ENCODE measurements around the gene MECR.

DNA sequence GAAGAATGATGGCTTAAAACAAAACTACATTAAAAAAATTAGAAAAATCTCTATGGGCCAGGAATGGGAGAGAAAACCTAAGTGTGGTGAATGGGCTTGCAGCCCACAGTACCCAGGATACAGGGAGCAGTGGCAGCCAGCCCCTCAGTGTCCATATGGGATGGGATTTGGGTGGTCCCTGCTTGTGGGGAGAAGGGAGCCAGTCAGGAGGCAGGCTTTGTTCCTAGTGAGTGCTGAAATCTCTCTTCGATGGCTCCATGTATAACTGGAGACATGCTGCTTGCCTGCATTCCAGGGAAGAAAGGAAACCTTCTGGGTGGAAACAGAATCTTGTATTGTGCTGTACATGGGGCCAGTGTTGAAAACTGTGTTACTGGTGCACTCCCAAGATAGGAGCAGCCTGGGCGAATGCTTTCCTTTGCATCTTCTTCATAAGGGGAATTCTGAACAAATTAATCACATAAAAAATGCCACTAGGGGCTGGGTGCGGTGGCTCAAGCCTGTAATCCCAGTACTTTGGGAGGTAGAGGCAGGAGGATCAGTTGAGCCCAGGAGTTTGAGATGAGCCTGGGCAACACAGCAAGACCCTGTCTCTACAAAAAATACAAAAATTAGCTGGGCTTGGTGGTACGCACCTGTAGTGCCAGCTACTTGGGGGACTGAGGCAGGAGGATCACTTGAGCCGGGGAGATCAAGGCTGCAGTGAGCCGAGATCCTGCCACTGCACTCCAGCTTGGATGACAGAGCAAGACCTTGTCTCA, 41.6 kb upstream of the MECR start:
- TF ChIP-seq POLR2A (IDR thresholded peaks at IDR 0.05; ENCODE audit: low read depth, low read length): no peak
- no peak for TF ChIP-seq POLR2AphosphoS5 (IDR thresholded peaks at IDR 0.05; ENCODE audit: low read depth, low read length)

All from GM12892 (cell line).